Neural progenitor cell (in vitro differentiated cells): ENCODE measurements around the gene WWOX.

Source experiments
- EZH2phosphoT487 ChIP-seq: fragments of 200-600 bp; sonication (generic); IDR thresholded peaks from 2 replicates; pipeline ENCODE4 v1.6.1; 2017; ENCODE audit warnings: antibody characterized with exemption
- TF ChIP-seq, protein P1 (sequence below): fragments of 200-600 bp; sonication (generic); IDR thresholded peaks from 2 replicates; pipeline ENCODE4 v1.5.1; 2017; ENCODE audit warnings: antibody characterized with exemption, mild to moderate bottlenecking

DNA sequence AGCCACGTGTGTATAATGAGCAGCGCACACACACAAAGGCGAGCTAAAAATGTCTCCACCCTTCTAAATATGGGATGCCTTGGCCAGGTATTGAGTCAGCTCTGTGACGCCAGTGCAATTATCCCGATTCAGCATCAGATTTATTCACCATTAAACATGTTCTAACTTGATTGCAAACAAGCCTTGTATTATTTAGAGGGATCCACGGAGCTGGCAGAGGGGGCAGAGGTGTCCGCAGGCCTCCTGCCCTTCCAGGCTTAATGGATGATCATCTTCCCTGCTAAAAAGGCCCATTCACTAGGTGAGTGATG, 909.4 kb downstream of the WWOX start:
- TF ChIP-seq, protein P1, sequence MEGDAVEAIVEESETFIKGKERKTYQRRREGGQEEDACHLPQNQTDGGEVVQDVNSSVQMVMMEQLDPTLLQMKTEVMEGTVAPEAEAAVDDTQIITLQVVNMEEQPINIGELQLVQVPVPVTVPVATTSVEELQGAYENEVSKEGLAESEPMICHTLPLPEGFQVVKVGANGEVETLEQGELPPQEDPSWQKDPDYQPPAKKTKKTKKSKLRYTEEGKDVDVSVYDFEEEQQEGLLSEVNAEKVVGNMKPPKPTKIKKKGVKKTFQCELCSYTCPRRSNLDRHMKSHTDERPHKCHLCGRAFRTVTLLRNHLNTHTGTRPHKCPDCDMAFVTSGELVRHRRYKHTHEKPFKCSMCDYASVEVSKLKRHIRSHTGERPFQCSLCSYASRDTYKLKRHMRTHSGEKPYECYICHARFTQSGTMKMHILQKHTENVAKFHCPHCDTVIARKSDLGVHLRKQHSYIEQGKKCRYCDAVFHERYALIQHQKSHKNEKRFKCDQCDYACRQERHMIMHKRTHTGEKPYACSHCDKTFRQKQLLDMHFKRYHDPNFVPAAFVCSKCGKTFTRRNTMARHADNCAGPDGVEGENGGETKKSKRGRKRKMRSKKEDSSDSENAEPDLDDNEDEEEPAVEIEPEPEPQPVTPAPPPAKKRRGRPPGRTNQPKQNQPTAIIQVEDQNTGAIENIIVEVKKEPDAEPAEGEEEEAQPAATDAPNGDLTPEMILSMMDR, result no peak
- no peak for TF ChIP-seq EZH2phosphoT487
